Activated CD4-positive, CD25-positive, alpha-beta regulatory T cell treated with anti-CD3 and anti-CD28 coated beads, Interleukin-2, amount 50 U/mL, for 24 hours (primary cell): ENCODE data around the gene PCDH17.
A peak's percentile ranks its signal among the peaks of the same experiment; 100 is the strongest.

Experiments used
- ATAC-seq, 2 donors: fragments of 150-1000 bp; cut with Tn5 transposase; one replicate each; pipeline ENCODE4 v1.10.0; 2021; ENCODE audit warnings: mild to moderate bottlenecking in 1 of 2, moderate library complexity in 1 of 2

Gene PCDH17

GRCh38 chr13:57631596-57632275, at the start of gene PCDH17:
PCDH17 (plus strand) TSS chr13:57631744; CDS start chr13:57632547, 803 bp downstream.
- peak in 1 of 2 donors; percentile 13 for ATAC-seq

- ATAC-seq: no peak
Observed at GRCh38 chr13:57582032-57582431, 49.5 kb upstream of the PCDH17 start.

- no peak for ATAC-seq
Observed at GRCh38 chr13:57583529-57583928, 48.0 kb upstream of the PCDH17 start.

GRCh38 chr13:57588639-57589038, 42.9 kb upstream of the PCDH17 start:
- ATAC-seq: no peak

GRCh38 chr13:57595775-57596174, 35.8 kb upstream of the PCDH17 start:
- no peak for ATAC-seq

- ATAC-seq: no peak
Observed at GRCh38 chr13:57601536-57601935, 30.0 kb upstream of the PCDH17 start.

- ATAC-seq: no peak
Observed at GRCh38 chr13:57604442-57604841, 27.1 kb upstream of the PCDH17 start.

GRCh38 chr13:57611969-57612368, 19.6 kb upstream of the PCDH17 start:
- no peak for ATAC-seq

- ATAC-seq: no peak
Observed at GRCh38 chr13:57612568-57612967, 19.0 kb upstream of the PCDH17 start.

GRCh38 chr13:57624565-57625435, 6.7 kb upstream of the PCDH17 start:
- ATAC-seq: no peak

GRCh38 chr13:57627663-57628062, 3.9 kb upstream of the PCDH17 start:
- no peak for ATAC-seq

- no peak for ATAC-seq
Observed at GRCh38 chr13:57629391-57629804, 2.1 kb upstream of the PCDH17 start.

- ATAC-seq: peak; percentile 62 to 64
Observed at GRCh38 chr13:57629821-57630235, 1.7 kb upstream of the PCDH17 start.

- ATAC-seq: peak; percentile 12 to 39
Observed at GRCh38 chr13:57630661-57631595, 616 bp upstream of the PCDH17 start.

- ATAC-seq: no peak
Observed at GRCh38 chr13:57632276-57633140, 964 bp downstream of the PCDH17 start.

GRCh38 chr13:57633141-57633949, 1.8 kb downstream of the PCDH17 start:
- ATAC-seq: no peak

GRCh38 chr13:57633950-57634838, 2.6 kb downstream of the PCDH17 start:
- no peak for ATAC-seq

- no peak for ATAC-seq
Observed at GRCh38 chr13:57634839-57635165, 3.3 kb downstream of the PCDH17 start.

- ATAC-seq: no peak
Observed at GRCh38 chr13:57635541-57636085, 4.1 kb downstream of the PCDH17 start.

- no peak for ATAC-seq
Observed at GRCh38 chr13:57636816-57637215, 5.3 kb downstream of the PCDH17 start.
